GM15510 (cell line): ENCODE results near the gene INPP5J.

Source experiments
- POLR2A ChIP-seq: IDR thresholded peaks from 3 replicates; pipeline ENCODE4 v1.6.1; 2011; ENCODE audit warnings: borderline replicate concordance; ENCODE audit not compliant: insufficient read length; ENCODE audit errors: extremely low read depth

The INPP5J gene

GRCh38 chr22:31143038-31143437, 20.3 kb downstream of the INPP5J start:
- no peak for TF ChIP-seq POLR2A

- no peak for TF ChIP-seq POLR2A
These were observed 20.8 kb downstream of the INPP5J start for GRCh38 chr22:31143537-31143936.

GRCh38 chr22:31144223-31144622, 21.5 kb downstream of the INPP5J start:
- no peak for TF ChIP-seq POLR2A

- no peak for TF ChIP-seq POLR2A
These were observed 25.7 kb downstream of the INPP5J start for GRCh38 chr22:31148488-31148887.

- TF ChIP-seq POLR2A = no peak
These were observed 26.3 kb downstream of the INPP5J start for GRCh38 chr22:31148953-31149627.

- TF ChIP-seq POLR2A = no peak
These were observed 27.8 kb downstream of the INPP5J start for GRCh38 chr22:31150615-31151014.

- TF ChIP-seq POLR2A = no peak
These were observed 29.1 kb downstream of the INPP5J start for GRCh38 chr22:31151872-31152271.

- TF ChIP-seq POLR2A = no peak
These were observed 30.6 kb downstream of the INPP5J start for GRCh38 chr22:31153357-31153756.

GRCh38 chr22:31154975-31155374, 32.2 kb downstream of the INPP5J start:
- TF ChIP-seq POLR2A = no peak

GRCh38 chr22:31155422-31155821, 32.7 kb downstream of the INPP5J start:
- TF ChIP-seq POLR2A = no peak

GRCh38 chr22:31160328-31160978, 37.7 kb downstream of the INPP5J start:
- TF ChIP-seq POLR2A = no peak

GRCh38 chr22:31161386-31161785, 38.6 kb downstream of the INPP5J start:
- no peak for TF ChIP-seq POLR2A

GRCh38 chr22:31162015-31162765, 39.4 kb downstream of the INPP5J start:
- no peak for TF ChIP-seq POLR2A

GRCh38 chr22:31170971-31171370, 48.2 kb downstream of the INPP5J start:
- no peak for TF ChIP-seq POLR2A

GRCh38 chr22:31173386-31174145, 50.8 kb downstream of the INPP5J start:
- TF ChIP-seq POLR2A = no peak
